Smooth muscle cell (in vitro differentiated cells): ENCODE data around the gene ATIC. TPM values are rescaled to one million over a fixed set of nuclear protein-coding genes. Genes with fewer than 3 reads are reported as not detected.

Experiments
- DNase-seq: peaks from one replicate; lab custom pipeline; 2025; ENCODE audit not compliant: unreplicated experiment; lab: John Stamatoyannopoulos, UW
- H2AFZ ChIP-seq: fragments of 200-600 bp; sonication (generic); 2 replicates; pipeline ENCODE4 v1.6.0; 2016; ENCODE audit warnings: antibody characterized with exemption, low read depth, mild to moderate bottlenecking
- H3F3A ChIP-seq: fragments of 200-600 bp; sonication (generic); 2 replicates; pipeline ENCODE4 v1.6.0; 2017; ENCODE audit warnings: antibody characterized with exemption, low read depth
- H3K27ac ChIP-seq: fragments of 200-600 bp; sonication (generic); 2 replicates; pipeline ENCODE4 v1.5.1; 2016; ENCODE audit warnings: low read depth, mild to moderate bottlenecking
- H3K27me3 ChIP-seq: fragments of 200-600 bp; sonication (generic); 2 replicates; pipeline ENCODE4 v1.6.1; 2016; ENCODE audit warnings: low read depth, mild to moderate bottlenecking
- H3K36me3 ChIP-seq: fragments of 200-600 bp; sonication (generic); 2 replicates; pipeline ENCODE4 v1.5.1; 2016; ENCODE audit warnings: low read depth
- H3K4me1 ChIP-seq: fragments of 200-600 bp; sonication (generic); 2 replicates; pipeline ENCODE4 v1.5.1; 2016; ENCODE audit warnings: low read depth
- H3K4me2 ChIP-seq: fragments of 200-600 bp; sonication (generic); 2 replicates; pipeline ENCODE4 v1.6.0; 2016; ENCODE audit warnings: mild to moderate bottlenecking
- H3K4me3 ChIP-seq: fragments of 200-600 bp; sonication (generic); 2 replicates; pipeline ENCODE4 v1.5.1; 2016; ENCODE audit warnings: mild to moderate bottlenecking
- H3K79me2 ChIP-seq: fragments of 200-600 bp; sonication (generic); 2 replicates; pipeline ENCODE4 v1.6.0; 2016; ENCODE audit warnings: low read depth, mild to moderate bottlenecking
- H3K9ac ChIP-seq: fragments of 200-600 bp; sonication (generic); 2 replicates; pipeline ENCODE4 v1.6.0; 2016; ENCODE audit warnings: low read depth
- H3K9me3 ChIP-seq: fragments of 200-600 bp; sonication (generic); replicated peaks from 2 replicates; pipeline ENCODE4 v1.5.1; 2016; ENCODE audit warnings: low read depth
- H4K20me1 ChIP-seq: fragments of 200-600 bp; sonication (generic); 2 replicates; pipeline ENCODE4 v1.6.0; 2016; ENCODE audit warnings: low read depth
- WGBS: methylation state at CpG from one replicate; pipeline ENCODE4 v1.1.7; 2016; ENCODE audit warnings: low lambda C conversion rate; 5-methylcytosine and 5-hydroxymethylcytosine counted together
- polyA plus RNA-seq: library from polyadenylated mRNA; unstranded; fragments of >200 nt; fragmentation: Nextera tagmentation; extraction: Ambion mirVana; gene quantifications from 2 replicates; pipeline ENCODE4 v1.2.1, GENCODE V29; 2016
- total RNA-seq: library from RNA; depleted of rRNA; stranded (reverse); fragments of >200 nt; gene quantifications from 2 replicates; pipeline ENCODE4 v1.2.3, GENCODE V29; 2014
- TF ChIP-seq, protein P1 (sequence below): fragments of 200-600 bp; sonication (generic); IDR thresholded peaks from 2 replicates; pipeline ENCODE4 v1.5.1; 2017; ENCODE audit warnings: borderline replicate concordance, mild to moderate bottlenecking, antibody characterized with exemption; ENCODE audit not compliant: insufficient read depth, poor library complexity, severe bottlenecking

Gene ATIC
- total and polyA plus RNA-seq, 2 experiments from 2014 or later: 28.3 to 67.7 TPM

DNA sequence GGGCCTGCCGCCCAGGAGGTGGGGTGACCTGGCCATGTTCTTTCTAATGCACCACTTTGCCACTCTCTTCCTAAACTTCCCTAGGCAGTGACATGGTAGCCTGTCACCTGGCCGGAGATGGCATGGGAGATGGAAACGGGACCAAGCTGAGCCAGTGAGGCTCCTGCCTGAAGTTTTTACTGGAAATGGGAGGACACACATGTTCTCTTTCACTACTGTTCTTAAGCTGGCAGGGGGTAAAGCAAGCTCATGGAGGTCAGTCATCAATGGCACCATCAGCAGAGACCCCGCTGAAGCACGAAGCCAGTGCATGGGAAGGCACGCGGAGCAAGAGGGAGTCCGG lies 50.7 kb downstream of the ATIC start:
- Histone ChIP-seq H3K27me3 (no peaks in the 10 kb centered on the region), H3K9me3 (no peaks in the 10 kb centered on the region), H2AFZ (no peak overlapping the region), H3K4me2 (no peak overlapping the region), H3K9ac (no peak overlapping the region), H4K20me1 (peaks cover 99% of the 10 kb centered on the region), H3K4me1 (no peaks in the 10 kb centered on the region), H3K36me3 (peaks cover 66% of the 10 kb centered on the region), H3K27ac (peak overlapping the region; percentile 84), H3K4me3 (no peak overlapping the region), H3K79me2 (no peaks in the 10 kb centered on the region), H3F3A (peaks cover 80% of the 10 kb centered on the region)
- no peak for DNase-seq
- WGBS: 96% methylated on average over 8 of the region's 8 CpGs
- TF ChIP-seq, protein P1, sequence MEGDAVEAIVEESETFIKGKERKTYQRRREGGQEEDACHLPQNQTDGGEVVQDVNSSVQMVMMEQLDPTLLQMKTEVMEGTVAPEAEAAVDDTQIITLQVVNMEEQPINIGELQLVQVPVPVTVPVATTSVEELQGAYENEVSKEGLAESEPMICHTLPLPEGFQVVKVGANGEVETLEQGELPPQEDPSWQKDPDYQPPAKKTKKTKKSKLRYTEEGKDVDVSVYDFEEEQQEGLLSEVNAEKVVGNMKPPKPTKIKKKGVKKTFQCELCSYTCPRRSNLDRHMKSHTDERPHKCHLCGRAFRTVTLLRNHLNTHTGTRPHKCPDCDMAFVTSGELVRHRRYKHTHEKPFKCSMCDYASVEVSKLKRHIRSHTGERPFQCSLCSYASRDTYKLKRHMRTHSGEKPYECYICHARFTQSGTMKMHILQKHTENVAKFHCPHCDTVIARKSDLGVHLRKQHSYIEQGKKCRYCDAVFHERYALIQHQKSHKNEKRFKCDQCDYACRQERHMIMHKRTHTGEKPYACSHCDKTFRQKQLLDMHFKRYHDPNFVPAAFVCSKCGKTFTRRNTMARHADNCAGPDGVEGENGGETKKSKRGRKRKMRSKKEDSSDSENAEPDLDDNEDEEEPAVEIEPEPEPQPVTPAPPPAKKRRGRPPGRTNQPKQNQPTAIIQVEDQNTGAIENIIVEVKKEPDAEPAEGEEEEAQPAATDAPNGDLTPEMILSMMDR: no peak

DNA sequence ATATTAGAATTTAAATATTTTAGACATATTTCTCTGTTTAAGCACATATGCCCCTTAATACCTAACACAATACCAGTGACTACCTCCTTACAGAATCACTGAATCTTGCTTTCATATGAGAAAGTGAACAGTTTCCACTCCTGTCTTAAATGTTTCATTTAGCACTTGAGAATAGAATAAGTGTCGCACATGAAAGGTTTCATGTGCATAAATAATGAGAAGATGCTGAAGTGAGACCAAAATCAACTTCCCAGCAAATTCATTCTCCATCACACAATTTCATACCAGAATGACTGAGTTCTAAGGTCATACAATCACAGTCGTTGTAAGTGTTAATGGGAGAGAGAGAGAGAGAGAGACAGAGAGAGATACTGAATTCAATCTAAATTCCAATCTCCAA lies 51.2 kb downstream of the ATIC start:
- H3K9me3 ChIP-seq: no peaks in the 10 kb centered on the region
- 86% methylated on average over 2 of the region's 2 CpGs for WGBS
- TF ChIP-seq, protein P1: no peak

DNA sequence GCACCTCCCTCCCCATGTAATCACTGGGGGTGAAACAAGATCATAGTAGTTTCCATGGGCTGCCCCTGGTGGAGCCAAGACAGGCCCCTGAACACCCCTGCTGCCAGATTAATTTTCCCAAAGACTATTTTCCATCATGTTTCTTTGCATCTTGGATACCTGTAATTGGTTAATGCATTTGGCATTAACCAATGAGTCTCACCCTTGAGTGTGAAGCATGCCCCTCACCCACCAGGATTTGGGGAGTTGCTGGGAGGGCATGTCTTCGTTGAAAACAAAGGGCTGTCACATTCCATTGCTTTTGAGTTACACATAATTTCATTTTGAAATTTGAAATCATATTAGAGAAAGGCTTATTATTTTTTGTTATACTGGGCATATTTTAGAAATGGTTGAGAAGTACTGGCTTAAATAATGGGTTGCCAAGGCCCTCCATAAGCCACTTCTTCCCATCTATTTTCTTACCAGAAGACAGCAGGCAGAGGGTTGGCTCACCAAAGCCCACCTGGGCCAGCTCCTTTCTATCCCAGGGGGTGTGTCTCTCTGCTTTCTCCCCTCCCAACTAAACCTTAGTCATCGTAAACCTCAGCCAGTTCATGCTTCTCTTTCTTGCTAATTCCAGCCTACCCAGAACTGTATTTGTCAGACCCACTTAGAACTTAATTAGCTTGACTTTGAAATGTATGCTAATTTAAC lies 51.8 kb downstream of the ATIC start:
- Histone ChIP-seq H3K4me3 (no peak overlapping the region), H3K4me1 (no peaks in the 10 kb centered on the region), H2AFZ (no peak overlapping the region), H3K36me3 (peaks cover 74% of the 10 kb centered on the region), H3K79me2 (no peaks in the 10 kb centered on the region), H3K27ac (peak overlapping the region; percentile 84), H3K9me3 (no peaks in the 10 kb centered on the region), H3K4me2 (no peak overlapping the region), H3K9ac (no peak overlapping the region), H3F3A (peaks cover 91% of the 10 kb centered on the region), H4K20me1 (peaks cover 100% of the 10 kb centered on the region), H3K27me3 (no peaks in the 10 kb centered on the region)
- WGBS: 69% methylated on average over 2 of the region's 2 CpGs
- TF ChIP-seq, protein P1: no peak
- no peak for DNase-seq

More for the DNA sequence above, 51.2 kb downstream of the ATIC start:
- Histone ChIP-seq H4K20me1 (peaks cover 100% of the 10 kb centered on the region), H3K36me3 (peaks cover 69% of the 10 kb centered on the region), H3K27me3 (no peaks in the 10 kb centered on the region), H3K9ac (no peak overlapping the region), H3K79me2 (no peaks in the 10 kb centered on the region), H3K4me1 (no peaks in the 10 kb centered on the region), H3K4me2 (no peak overlapping the region), H3K4me3 (no peak overlapping the region), H3F3A (peaks cover 85% of the 10 kb centered on the region), H2AFZ (no peak overlapping the region), H3K27ac (peak overlapping the region; percentile 84)
- no peak for DNase-seq
